Hepatocyte (in vitro differentiated cells): ENCODE results near the gene PHOSPHO2. TPM values are rescaled to one million over a fixed set of nuclear protein-coding genes. Genes with fewer than 3 reads are reported as not detected.
A peak's percentile ranks its signal among the peaks of the same experiment; 100 is the strongest.

Experiments
- DNase-seq: peaks from one replicate; pipeline ENCODE4 v3.0.0-alpha.2; 2016; ENCODE audit warnings: low spot score
- H2AFZ ChIP-seq: fragments of 200-600 bp; sonication (generic); 2 replicates; pipeline ENCODE4 v1.6.0; 2016; ENCODE audit warnings: antibody characterized with exemption, mild to moderate bottlenecking
- H3K27ac ChIP-seq: fragments of 200-600 bp; sonication (generic); 2 replicates; pipeline ENCODE4 v1.5.1; 2016; ENCODE audit warnings: mild to moderate bottlenecking
- H3K27me3 ChIP-seq: fragments of 200-600 bp; sonication (generic); 2 replicates; pipeline ENCODE4 v1.6.1; 2016
- H3K36me3 ChIP-seq: fragments of 200-600 bp; sonication (generic); replicated peaks from 2 replicates; pipeline ENCODE4 v1.5.1; 2016; ENCODE audit warnings: low read depth; ENCODE audit not compliant: insufficient read depth
- H3K4me1 ChIP-seq: fragments of 200-600 bp; sonication (generic); 2 replicates; pipeline ENCODE4 v1.5.1; 2016; ENCODE audit warnings: mild to moderate bottlenecking, moderate library complexity; ENCODE audit not compliant: insufficient read depth
- H3K4me2 ChIP-seq: fragments of 200-600 bp; sonication (generic); 2 replicates; pipeline ENCODE4 v1.6.0; 2016
- H3K4me3 ChIP-seq: fragments of 200-600 bp; sonication (generic); 2 replicates; pipeline ENCODE4 v1.5.1; 2016; ENCODE audit warnings: mild to moderate bottlenecking
- H3K79me2 ChIP-seq: fragments of 200-600 bp; sonication (generic); 2 replicates; pipeline ENCODE4 v1.6.0; 2017; ENCODE audit warnings: mild to moderate bottlenecking
- H3K9me2 ChIP-seq: fragments of 200-600 bp; sonication (generic); replicated peaks from 2 replicates; pipeline ENCODE4 v1.6.0; 2017; ENCODE audit warnings: mild to moderate bottlenecking; ENCODE audit not compliant: insufficient read depth
- H3K9me3 ChIP-seq: fragments of 200-600 bp; sonication (generic); 2 replicates; pipeline ENCODE4 v1.5.1; 2016; ENCODE audit warnings: low read depth, mild to moderate bottlenecking
- H4K20me1 ChIP-seq: fragments of 200-600 bp; sonication (generic); 2 replicates; pipeline ENCODE4 v1.6.0; 2016; ENCODE audit warnings: mild to moderate bottlenecking; ENCODE audit not compliant: insufficient read depth, poor library complexity, severe bottlenecking
- EZH2 ChIP-seq: fragments of 200-600 bp; sonication (generic); IDR thresholded peaks from 2 replicates; pipeline ENCODE4 v1.6.1; 2016; ENCODE audit warnings: antibody characterized with exemption, mild to moderate bottlenecking, borderline replicate concordance
- EZH2phosphoT487 ChIP-seq: fragments of 200-600 bp; sonication (generic); IDR thresholded peaks from one replicate; pipeline ENCODE4 v1.6.1; 2018; ENCODE audit warnings: antibody characterized with exemption, mild to moderate bottlenecking, low read depth, moderate library complexity; ENCODE audit not compliant: unreplicated experiment, severe bottlenecking
- WGBS: methylation state at CpG from one replicate; pipeline ENCODE4 v1.1.6; 2016; ENCODE audit warnings: low lambda C conversion rate; ENCODE audit errors: missing lambda C conversion rate; 5-methylcytosine and 5-hydroxymethylcytosine counted together
- polyA plus RNA-seq: library from polyadenylated mRNA; unstranded; fragments of >200 nt; fragmentation: Nextera tagmentation; extraction: Ambion mirVana; gene quantifications from 2 replicates; pipeline ENCODE4 v1.2.1, GENCODE V29; 2016
- total RNA-seq: library from RNA; depleted of rRNA; stranded (reverse); fragments of >200 nt; gene quantifications from 2 replicates; pipeline ENCODE4 v1.2.3, GENCODE V29; 2014
- TF ChIP-seq, protein P1 (sequence below): fragments of 200-600 bp; sonication (generic); IDR thresholded peaks from 2 replicates; pipeline ENCODE4 v1.5.1; 2016; ENCODE audit warnings: antibody characterized with exemption, mild to moderate bottlenecking; ENCODE audit not compliant: poor library complexity

Gene PHOSPHO2
- total and polyA plus RNA-seq, 2 experiments from 2014 or later, result 7.2 to 8.7 TPM

DNA sequence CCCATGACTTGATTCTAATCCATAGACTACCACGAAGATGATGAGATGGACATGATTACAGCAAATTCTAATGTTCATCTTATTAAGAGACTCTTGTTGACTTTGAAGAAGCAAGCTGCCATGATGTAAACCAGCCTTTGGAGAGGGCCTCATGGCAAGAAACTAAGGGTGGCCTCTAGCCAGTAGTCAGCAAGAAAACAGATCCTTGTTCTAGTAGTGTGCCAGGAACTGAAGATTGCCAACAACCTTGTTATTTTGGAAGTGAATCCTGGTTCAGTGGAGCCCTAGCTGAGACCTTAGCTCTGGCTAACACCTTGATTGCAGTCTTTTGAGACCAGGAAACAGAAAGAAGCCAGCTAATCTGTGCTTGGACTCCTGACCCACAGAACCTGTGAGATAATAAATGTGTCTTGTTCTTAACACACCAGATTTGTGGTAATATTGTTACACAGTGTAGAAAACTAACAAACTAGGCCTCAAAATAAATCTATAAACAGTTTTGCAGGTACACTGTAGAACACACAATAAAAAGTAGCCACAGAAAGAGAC, 10.0 kb downstream of the PHOSPHO2 start:
- 96% methylated on average over 1 of the region's 1 CpG for WGBS
- TF ChIP-seq, protein P1, sequence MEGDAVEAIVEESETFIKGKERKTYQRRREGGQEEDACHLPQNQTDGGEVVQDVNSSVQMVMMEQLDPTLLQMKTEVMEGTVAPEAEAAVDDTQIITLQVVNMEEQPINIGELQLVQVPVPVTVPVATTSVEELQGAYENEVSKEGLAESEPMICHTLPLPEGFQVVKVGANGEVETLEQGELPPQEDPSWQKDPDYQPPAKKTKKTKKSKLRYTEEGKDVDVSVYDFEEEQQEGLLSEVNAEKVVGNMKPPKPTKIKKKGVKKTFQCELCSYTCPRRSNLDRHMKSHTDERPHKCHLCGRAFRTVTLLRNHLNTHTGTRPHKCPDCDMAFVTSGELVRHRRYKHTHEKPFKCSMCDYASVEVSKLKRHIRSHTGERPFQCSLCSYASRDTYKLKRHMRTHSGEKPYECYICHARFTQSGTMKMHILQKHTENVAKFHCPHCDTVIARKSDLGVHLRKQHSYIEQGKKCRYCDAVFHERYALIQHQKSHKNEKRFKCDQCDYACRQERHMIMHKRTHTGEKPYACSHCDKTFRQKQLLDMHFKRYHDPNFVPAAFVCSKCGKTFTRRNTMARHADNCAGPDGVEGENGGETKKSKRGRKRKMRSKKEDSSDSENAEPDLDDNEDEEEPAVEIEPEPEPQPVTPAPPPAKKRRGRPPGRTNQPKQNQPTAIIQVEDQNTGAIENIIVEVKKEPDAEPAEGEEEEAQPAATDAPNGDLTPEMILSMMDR, result no peak
- no peak for TF ChIP-seq EZH2phosphoT487
- no peak for TF ChIP-seq EZH2
- DNase-seq, result no peak

DNA sequence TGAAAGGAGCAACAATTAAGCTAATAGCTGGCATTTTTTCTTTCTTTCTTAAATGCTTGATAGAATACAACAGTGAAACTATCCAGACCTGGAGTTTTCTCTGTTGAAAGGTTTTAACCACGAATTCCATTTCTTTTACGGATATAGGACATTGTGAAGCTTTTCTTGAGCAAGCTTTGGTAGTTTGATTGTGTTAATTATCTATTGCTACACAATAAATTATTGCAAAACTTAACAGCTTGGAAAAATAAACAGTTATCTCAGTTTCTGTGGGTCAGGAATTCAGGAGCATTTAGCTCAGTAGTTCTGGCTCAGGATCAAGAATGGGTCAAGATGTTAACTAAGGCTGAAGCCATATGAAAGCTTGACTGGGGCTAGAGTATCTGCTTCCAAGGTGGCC, 11.7 kb downstream of the PHOSPHO2 start:
- Histone ChIP-seq H3K9me3 (no peaks in the 10 kb centered on the region), H3K4me1 (no peaks in the 10 kb centered on the region), H4K20me1 (no peaks in the 10 kb centered on the region), H3K27ac (no peak overlapping the region), H3K79me2 (no peaks in the 10 kb centered on the region), H3K9me2 (no peaks in the 10 kb centered on the region), H2AFZ (no peak overlapping the region), H3K4me3 (no peak overlapping the region), H3K4me2 (no peak overlapping the region), H3K27me3 (no peaks in the 10 kb centered on the region), H3K36me3 (no peaks in the 10 kb centered on the region)
- WGBS, result 68% methylated on average over 2 of the region's 2 CpGs
- no peak for DNase-seq
- TF ChIP-seq EZH2phosphoT487 (no peak), EZH2 (no peak)
- TF ChIP-seq, protein P1, result no peak

More for the DNA sequence above, 10.0 kb downstream of the PHOSPHO2 start:
- no peak overlapping the region for H3K4me2 ChIP-seq
- no peaks in the 10 kb centered on the region for H4K20me1 ChIP-seq
- no peaks in the 10 kb centered on the region for H3K9me3 ChIP-seq
- no peaks in the 10 kb centered on the region for H3K36me3 ChIP-seq
- no peak overlapping the region for H2AFZ ChIP-seq
- H3K27me3 ChIP-seq, result no peaks in the 10 kb centered on the region
- H3K9me2 ChIP-seq, result no peaks in the 10 kb centered on the region
- H3K27ac ChIP-seq, result peak overlapping the region; percentile 26
- H3K4me3 ChIP-seq, result no peak overlapping the region
- no peaks in the 10 kb centered on the region for H3K4me1 ChIP-seq
- peaks cover 2% of the 10 kb centered on the region for H3K79me2 ChIP-seq

DNA sequence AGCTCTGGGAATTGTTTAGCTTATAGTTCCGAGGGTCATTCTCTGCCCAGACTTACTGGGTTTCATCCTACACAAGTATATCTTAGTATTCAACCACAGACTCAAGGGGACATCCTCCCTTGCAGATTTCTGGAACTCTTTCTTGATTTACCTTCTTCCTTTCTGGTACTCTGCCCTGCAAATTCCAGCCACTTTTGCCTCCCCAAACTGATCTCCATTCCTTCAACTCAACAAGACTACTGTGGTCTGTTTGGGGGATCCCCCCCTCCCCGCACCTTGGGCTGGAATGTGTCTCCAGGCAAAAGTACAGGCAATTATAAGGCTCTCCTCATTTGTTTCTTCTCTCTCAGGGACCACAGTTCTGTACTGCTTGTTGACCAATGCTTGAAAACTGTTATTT, 13.4 kb downstream of the PHOSPHO2 start:
- Histone ChIP-seq H3K4me1 (peaks cover 4% of the 10 kb centered on the region), H3K79me2 (no peaks in the 10 kb centered on the region), H3K27ac (no peak overlapping the region), H3K9me2 (no peaks in the 10 kb centered on the region), H3K4me2 (no peak overlapping the region), H3K9me3 (no peaks in the 10 kb centered on the region), H2AFZ (no peak overlapping the region), H3K27me3 (no peaks in the 10 kb centered on the region), H4K20me1 (no peaks in the 10 kb centered on the region), H3K4me3 (no peak overlapping the region), H3K36me3 (no peaks in the 10 kb centered on the region)
- TF ChIP-seq EZH2 (no peak), EZH2phosphoT487 (no peak)
- TF ChIP-seq, protein P1, result no peak
- DNase-seq, result no peak
- 91% methylated on average over 2 of the region's 2 CpGs for WGBS
